ENCODE measurements around the gene NR3C1. TPM values are rescaled to one million over a fixed set of nuclear protein-coding genes. Genes with fewer than 3 reads are reported as not detected.

The NR3C1 gene
- 37.0 to 56.6 TPM (median 48.3 TPM) in 5 replicates for total RNA-seq (2022; extraction: Qiagen RNA extraction; ENCODE audit: low read depth)

DNA sequence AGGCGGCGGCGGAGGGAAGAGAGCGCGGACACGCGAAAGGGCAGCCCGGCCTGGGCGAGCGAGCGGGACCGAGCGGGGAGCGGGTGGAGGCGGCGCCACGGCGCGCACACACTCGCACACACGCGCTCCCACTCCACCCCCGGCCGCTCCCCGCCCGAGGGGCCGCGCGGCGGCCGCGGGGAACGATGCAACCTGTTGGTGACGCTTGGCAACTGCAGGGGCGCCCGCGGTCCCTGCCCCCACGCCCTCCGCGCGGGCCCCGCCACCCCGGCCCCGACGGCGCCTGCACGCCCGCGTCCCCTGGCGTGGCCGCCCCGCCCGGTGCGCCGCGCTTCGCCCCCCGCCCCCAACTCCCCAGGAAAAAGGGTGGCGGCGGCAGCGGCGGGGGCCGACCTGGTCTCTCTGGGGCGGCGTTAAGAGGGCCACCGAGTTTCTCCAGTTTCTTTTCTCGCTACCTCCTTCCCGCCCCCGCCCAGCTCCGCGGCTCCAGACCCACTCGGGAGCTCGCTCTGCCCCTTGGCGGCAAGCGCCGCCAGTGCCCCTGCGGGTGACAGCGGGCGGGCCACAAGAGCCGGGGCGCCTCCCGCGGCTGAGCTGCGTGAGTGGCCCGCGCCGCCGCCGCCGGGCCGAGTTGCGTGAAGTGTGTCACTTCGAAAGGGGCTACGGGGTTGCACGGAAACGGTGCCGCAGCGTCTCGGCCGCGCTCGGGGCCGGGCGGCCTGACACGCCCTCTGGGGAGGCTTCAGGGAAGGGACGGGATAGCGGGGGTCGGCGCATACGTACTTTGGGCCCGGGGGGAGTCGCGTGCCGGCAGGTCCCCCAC is at the start of gene NR3C1:
Gene NR3C1 (minus strand): TSS at position 94 of the 823 bp plus-strand sequence. CDS start 2,847 bp downstream, outside the sequence.

All from A549 treated with DMSO at 1 μM for 4 hours (cell line).